Measurements from ENCODE around the gene DDX17. TPM values are rescaled to one million over a fixed set of nuclear protein-coding genes. Genes with fewer than 3 reads are reported as not detected.

Gene DDX17
- total RNA-seq, 1 donor from 2014 or later = 530 TPM

DNA sequence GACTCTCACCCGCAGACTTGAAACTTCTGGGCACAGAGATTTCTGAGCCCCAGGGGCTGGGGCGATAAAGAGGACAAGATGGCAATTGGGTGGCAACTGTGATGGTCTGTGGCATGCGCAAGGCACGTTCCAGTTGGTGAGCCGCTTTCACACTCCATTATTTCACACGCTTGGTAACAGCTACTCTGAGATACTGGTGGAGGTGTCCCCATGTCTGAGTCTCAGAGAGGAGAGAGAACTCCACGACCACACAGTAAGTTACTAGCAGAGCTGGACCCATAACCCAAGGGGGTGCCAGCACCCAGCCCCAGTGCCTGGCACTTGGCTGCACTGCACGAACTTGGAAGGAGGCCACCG is 45.1 kb downstream of the DDX17 start:
- Mint-ChIP-seq H3K27ac (ENCODE audit: unreplicated experiment) (no peak overlapping the region), H3K36me3 (ENCODE audit: unreplicated experiment) (no peaks in the 10 kb centered on the region), H3K27me3 (ENCODE audit: unreplicated experiment) (peaks cover 20% of the 10 kb centered on the region), H3K4me3 (ENCODE audit: unreplicated experiment) (no peak overlapping the region), H3K9me3 (ENCODE audit: unreplicated experiment) (peaks cover 8% of the 10 kb centered on the region), H3K4me1 (ENCODE audit: low read depth, unreplicated experiment) (peaks cover 12% of the 10 kb centered on the region)
- no peak for DNase-seq
- TF ChIP-seq, protein P1, sequence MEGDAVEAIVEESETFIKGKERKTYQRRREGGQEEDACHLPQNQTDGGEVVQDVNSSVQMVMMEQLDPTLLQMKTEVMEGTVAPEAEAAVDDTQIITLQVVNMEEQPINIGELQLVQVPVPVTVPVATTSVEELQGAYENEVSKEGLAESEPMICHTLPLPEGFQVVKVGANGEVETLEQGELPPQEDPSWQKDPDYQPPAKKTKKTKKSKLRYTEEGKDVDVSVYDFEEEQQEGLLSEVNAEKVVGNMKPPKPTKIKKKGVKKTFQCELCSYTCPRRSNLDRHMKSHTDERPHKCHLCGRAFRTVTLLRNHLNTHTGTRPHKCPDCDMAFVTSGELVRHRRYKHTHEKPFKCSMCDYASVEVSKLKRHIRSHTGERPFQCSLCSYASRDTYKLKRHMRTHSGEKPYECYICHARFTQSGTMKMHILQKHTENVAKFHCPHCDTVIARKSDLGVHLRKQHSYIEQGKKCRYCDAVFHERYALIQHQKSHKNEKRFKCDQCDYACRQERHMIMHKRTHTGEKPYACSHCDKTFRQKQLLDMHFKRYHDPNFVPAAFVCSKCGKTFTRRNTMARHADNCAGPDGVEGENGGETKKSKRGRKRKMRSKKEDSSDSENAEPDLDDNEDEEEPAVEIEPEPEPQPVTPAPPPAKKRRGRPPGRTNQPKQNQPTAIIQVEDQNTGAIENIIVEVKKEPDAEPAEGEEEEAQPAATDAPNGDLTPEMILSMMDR (IDR thresholded peaks at IDR 0.05; ENCODE audit: partially characterized antibody, unreplicated experiment) = no peak

DNA sequence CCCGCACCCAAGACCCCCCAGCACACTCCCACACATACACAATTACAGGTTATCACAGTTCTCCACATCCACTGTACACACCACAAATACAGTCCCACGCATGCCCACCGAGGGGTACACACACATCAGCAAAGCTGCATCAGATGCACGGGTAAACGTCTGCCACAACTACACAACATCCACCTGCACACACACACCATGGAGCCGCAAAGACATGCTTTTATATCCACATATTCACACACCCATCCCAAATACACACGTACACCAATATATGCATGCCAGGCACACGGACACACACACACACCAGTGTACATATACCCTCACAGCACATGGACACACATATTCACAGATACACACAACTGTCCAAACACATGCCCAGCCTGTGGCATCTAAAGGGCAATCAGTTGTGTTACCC is 45.7 kb downstream of the DDX17 start:
- no peak for DNase-seq
- Mint-ChIP-seq H3K4me1 (ENCODE audit: low read depth, unreplicated experiment) (peaks cover 12% of the 10 kb centered on the region), H3K4me3 (ENCODE audit: unreplicated experiment) (no peak overlapping the region), H3K36me3 (ENCODE audit: unreplicated experiment) (no peaks in the 10 kb centered on the region), H3K9me3 (ENCODE audit: unreplicated experiment) (peaks cover 8% of the 10 kb centered on the region), H3K27me3 (ENCODE audit: unreplicated experiment) (peaks cover 20% of the 10 kb centered on the region), H3K27ac (ENCODE audit: unreplicated experiment) (peak overlapping the region; percentile 12)
- TF ChIP-seq, protein P1 (IDR thresholded peaks at IDR 0.05; ENCODE audit: partially characterized antibody, unreplicated experiment) = no peak

DNA sequence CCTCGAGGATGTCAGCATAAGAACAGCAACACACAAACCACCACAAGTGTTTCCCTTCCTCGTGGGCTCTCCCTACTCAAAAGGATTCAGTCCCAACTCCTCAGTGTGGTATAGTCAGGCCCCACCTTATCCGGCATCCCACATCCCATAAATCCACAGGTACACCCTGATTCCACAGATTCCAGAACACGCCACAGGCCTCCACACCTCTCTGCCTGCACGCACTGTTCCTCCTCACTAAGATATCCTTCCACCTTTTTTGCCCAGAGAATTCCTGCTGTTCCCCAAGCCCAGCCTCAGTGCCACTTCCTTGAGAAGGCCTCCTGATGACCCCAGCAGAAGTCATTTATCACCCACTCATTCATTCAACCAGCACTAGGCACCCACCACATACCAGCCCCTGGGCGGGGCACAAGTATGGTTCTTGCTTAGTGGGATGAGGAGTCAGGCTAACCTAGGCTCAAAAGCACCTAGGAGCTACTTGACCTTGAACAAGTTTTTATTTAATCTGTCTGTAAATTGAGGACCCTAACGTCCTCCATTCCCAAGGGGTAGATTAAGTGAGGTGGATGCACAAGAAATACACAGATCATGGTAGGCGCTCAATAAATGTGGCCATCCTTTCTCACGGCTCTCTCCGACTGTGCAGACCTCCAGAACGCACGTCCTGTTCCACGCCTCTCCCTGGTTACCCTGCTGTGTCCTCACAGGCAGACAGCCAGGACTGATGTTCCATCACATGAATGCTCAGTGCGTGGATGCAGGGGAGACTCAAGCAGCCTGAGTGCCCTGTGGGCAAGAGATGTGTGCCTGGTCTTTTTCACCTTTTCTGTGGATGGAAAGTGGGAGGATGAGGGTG is 49.0 kb downstream of the DDX17 start:
- Mint-ChIP-seq H3K4me1 (ENCODE audit: low read depth, unreplicated experiment) (peaks cover 1% of the 10 kb centered on the region), H3K27me3 (ENCODE audit: unreplicated experiment) (peaks cover 22% of the 10 kb centered on the region), H3K36me3 (ENCODE audit: unreplicated experiment) (no peaks in the 10 kb centered on the region), H3K4me3 (ENCODE audit: unreplicated experiment) (peak overlapping the region; percentile 36), H3K9me3 (ENCODE audit: unreplicated experiment) (peaks cover 11% of the 10 kb centered on the region), H3K27ac (ENCODE audit: unreplicated experiment) (no peak overlapping the region)
- DNase-seq = no peak
- TF ChIP-seq, protein P1 (IDR thresholded peaks at IDR 0.05; ENCODE audit: partially characterized antibody, unreplicated experiment) = no peak

DNA sequence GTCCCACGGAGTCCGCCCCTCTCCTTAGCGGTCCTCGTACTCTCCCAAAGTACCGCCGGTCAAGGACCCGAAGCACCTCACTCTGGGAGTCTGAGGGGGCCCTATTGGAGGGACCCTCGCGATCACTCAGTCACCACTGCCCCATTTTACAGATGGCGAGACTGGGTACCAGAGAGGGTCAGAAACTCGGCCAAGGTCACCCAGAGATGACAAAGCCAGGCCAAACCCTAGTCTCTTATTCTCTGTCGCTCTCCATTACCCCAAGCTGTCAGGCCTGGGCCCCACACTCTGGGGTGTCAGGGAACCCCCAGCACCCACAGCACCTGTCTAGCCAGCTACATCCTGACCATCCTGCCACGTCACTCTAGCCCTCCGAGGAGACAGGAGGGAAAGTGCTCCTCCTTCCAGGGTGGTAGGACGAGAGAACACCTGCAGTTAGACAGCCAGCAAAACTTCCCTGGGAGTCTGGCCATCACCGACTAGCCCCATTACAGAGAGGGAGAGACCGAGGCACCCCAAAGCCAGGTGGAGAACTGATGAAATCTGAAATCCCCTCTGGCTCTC is 49.8 kb downstream of the DDX17 start:
- H3K4me1 Mint-ChIP-seq (ENCODE audit: low read depth, unreplicated experiment) = no peaks in the 10 kb centered on the region
- H3K4me3 Mint-ChIP-seq (ENCODE audit: unreplicated experiment) = peak overlapping the region; percentile 36
- peaks cover 10% of the 10 kb centered on the region for H3K9me3 Mint-ChIP-seq (ENCODE audit: unreplicated experiment)
- no peaks in the 10 kb centered on the region for H3K36me3 Mint-ChIP-seq (ENCODE audit: unreplicated experiment)
- TF ChIP-seq, protein P1 (IDR thresholded peaks at IDR 0.05; ENCODE audit: partially characterized antibody, unreplicated experiment) = no peak
- no peak for DNase-seq
- no peak overlapping the region for H3K27ac Mint-ChIP-seq (ENCODE audit: unreplicated experiment)
- H3K27me3 Mint-ChIP-seq (ENCODE audit: unreplicated experiment) = peaks cover 22% of the 10 kb centered on the region

Measured in glutamatergic neuron (in vitro differentiated cells).